Activated CD4-positive, CD25-positive, alpha-beta regulatory T cell treated with anti-CD3 and anti-CD28 coated beads, Interleukin-2, amount 50 U/mL, for 24 hours (primary cell): Measurements from ENCODE around the gene PARG.
"Not testable (repeated sequence)": the region's sequence is repeated elsewhere in the genome, so short reads cannot be mapped to it uniquely, and the experiment has no call there.

Source experiments
- ATAC-seq, 2 donors: fragments of 150-1000 bp; cut with Tn5 transposase; one replicate each; pipeline ENCODE4 v1.10.0; 2021; ENCODE audit warnings: mild to moderate bottlenecking in 1 of 2, moderate library complexity in 1 of 2

The PARG gene

GRCh38 chr10:49900406-49900805 is 41.4 kb downstream of the PARG start:
- ATAC-seq: not testable (repeated sequence)

DNA sequence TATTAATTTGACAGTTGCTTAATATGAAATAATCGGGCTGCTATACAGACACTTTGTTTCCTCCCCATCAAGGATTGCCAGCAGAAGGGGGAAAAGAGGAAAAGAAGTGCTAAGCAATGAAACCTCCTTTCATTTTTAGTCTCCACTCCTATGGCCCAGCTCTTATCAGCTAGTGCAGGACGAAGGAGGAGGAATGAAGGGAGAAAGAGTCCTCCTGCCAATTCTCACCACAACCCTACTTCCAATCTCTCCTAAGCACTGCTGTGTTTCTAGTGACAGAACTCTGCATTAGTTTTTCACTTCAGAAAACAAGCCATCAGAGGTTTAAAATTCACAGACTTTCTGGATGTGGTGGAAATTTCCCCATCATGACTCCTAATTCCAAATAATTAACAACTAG is 41.8 kb downstream of the PARG start:
- not testable (repeated sequence) for ATAC-seq

- ATAC-seq: not testable (repeated sequence)
These were observed 51.8 kb downstream of the PARG start for GRCh38 chr10:49890025-49890424.

- not testable (repeated sequence) for ATAC-seq
These were observed 57.0 kb downstream of the PARG start for GRCh38 chr10:49884739-49885331.

- ATAC-seq: not testable (repeated sequence)
These were observed 58.0 kb downstream of the PARG start for GRCh38 chr10:49883852-49884251.

- ATAC-seq: not testable (repeated sequence)
These were observed 59.5 kb downstream of the PARG start for GRCh38 chr10:49882327-49882726.

DNA sequence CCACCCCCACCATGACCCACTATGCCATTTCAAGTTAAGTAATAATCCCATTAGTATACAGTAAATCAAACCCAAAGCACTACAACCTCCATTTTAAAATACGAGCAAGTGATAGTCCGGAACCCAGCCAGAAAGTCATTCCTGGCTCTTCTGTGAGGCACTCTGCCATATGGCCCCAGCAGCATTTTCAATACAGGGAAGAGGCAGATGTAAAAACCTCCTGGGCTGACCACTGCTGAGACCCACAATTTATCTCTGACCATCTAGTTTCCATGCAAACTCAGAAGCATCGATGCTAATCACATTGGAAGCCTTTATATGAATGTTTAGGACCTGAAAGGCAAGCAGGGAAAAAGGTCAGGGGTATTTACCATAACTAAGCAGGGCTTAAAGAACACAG is 69.1 kb downstream of the PARG start:
- ATAC-seq: not testable (repeated sequence)

- not testable (repeated sequence) for ATAC-seq
These were observed 70.4 kb downstream of the PARG start for GRCh38 chr10:49871462-49871861.

DNA sequence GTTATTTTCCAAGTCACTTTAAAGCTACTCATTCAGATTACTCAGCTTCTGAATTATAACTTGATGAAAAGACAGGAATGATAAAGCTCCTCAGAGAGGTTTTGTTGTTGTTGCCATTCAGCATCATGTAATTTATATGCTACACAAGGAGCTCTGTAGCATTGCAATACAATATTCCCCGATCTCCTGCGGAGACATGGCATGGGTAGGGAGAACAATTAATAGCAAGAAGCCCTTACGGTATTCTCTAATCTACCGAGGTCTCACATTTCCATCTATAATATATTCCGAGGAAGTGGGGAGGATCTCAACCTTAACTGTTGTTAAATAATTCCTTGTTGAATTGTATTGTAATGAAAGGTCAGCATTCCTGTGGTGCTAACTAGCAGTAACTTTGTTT is 81.9 kb downstream of the PARG start:
- ATAC-seq: not testable (repeated sequence)

DNA sequence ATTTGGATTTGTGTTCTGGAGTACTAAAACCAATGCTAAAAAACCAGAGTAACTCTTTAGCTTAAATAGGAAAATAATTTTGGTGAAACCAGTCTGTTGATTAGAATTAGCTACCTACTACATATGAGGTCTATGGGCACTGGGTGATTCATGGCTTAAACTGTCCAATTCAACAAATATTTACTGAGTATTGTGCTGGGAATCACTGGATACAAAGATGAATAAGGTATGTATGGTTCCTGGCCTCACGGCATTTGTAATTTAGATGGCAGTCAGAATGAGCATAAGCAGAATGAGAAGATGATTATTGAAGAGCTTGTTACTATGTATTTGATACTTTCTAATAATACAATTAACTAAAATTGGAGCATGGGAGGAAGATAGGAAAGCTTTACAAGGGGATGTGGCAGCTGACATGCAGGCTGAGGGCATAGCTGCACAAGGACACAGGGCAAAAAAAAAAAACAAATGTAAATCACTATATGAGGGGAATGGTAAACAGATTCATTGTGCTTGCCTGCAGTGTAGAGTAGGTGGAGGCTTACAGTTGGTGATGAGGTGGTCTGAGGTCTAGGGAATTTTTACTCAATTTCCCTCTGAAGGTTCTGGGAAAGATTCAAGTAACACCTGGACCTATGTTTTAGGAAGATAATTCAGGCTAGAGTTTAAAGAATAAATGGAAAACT is 83.0 kb downstream of the PARG start:
- ATAC-seq: not testable (repeated sequence)

GRCh38 chr10:49849520-49849919 is 92.3 kb downstream of the PARG start:
- not testable (repeated sequence) for ATAC-seq

DNA sequence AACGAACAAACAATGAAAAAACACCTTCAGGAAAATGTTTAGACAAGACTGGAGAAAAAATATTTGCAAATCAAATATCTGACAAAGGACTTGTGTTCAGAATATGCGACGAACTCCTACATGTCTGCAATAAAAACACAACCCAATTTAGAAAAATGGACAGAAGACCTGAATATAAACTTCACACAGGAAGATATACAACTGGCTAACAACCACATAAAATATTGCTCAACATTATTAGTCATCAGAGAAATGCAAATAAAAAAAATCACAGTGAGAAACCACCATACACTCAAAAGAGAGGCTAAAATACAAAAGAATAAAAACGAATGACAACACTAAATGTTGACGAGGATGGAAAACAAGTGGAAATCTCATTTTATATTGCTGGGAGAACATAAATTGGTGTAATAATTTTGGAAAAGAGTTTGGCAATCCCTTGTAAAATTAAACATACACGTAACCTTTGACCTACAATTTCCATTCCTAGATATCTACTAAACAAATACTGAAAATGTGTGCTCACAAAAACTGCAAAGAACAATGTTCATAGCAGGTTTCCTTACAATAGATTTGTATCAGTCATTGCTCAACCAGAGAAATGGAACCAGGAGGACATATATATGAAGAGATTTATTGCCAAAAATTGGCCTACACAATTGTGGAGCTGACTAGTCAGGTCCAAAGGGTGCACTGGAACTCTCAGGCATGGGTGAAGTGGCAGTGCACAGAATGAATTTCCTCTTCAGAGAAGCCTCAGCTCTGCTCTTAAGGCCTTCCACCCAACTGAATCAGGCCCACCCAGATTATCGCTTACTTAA is 96.8 kb downstream of the PARG start:
- ATAC-seq: no peak

DNA sequence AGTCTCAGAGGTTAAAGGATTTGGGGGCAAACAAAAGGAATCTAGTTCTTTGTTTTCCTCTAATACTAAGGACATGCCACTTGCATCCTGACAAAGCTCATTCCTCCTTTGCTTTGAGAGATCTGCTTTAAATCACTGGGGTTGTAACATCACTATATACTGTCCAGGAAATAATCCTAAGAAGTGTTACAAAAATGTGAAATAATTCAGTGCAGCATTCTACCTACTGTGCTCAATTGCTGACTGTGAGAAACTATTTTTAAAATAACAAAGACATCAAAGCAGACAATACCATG is 99.5 kb downstream of the PARG start:
- ATAC-seq: not testable (repeated sequence)

DNA sequence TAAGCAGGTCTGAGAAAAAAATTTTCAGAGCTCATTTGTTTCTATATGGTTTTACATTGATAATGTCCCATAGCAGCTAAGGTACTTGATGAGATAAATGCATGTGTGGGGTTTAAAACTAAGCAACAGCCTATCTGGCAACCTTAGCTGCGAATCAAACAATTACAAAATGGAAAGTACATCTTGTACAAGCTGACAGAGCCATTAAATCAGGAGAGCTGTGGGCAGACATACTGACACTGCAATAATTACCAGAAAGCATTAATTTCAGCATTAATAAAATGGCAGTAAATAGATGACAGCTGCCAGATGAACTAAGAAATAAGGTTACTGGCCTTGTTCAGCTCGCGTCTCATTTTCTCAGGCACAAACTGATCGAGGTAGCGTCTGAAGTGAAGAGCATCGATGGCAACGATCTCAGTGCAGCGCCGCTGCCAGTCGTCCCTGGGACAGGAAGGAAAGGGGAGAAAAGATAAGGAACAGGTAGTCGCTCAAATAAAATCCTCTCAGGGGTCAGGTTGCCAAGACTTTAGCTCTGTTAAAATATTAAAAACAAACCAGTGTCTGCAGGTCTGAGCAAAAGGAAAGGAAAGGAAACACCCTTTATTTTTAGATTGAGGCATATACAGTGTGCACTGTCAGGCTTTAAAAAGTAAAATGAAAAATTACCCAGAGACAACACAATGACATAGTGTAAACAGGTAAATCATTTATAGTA is 100.1 kb downstream of the PARG start:
- no peak for ATAC-seq

DNA sequence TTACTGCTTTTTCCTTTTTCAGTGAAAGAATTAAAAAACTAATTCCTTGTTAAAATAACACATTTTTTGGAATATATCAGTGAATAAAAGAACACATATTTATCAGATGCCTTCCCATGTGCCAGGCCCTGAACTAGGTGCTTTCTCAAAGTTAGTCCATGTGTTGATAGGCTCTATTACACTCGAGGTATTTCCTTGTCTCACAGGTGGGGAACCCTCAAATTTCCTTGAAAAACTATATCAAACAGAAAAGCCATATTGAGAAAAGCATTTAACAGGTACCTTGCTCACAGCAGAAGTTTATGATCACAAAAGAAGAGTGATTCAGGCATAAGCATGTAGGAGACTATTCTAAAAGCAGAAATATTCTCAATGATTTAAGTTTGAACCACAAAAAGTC is 104.1 kb downstream of the PARG start:
- no peak for ATAC-seq

GRCh38 chr10:49837051-49837478 is 104.8 kb downstream of the PARG start:
- no peak for ATAC-seq

- no peak for ATAC-seq
These were observed 106.9 kb downstream of the PARG start for GRCh38 chr10:49834976-49835375.

- ATAC-seq: no peak
These were observed 107.6 kb downstream of the PARG start for GRCh38 chr10:49834201-49834600.

- ATAC-seq: no peak
These were observed 108.7 kb downstream of the PARG start for GRCh38 chr10:49833168-49833567.

GRCh38 chr10:49831352-49832035 is 110.3 kb downstream of the PARG start:
- ATAC-seq: no peak

DNA sequence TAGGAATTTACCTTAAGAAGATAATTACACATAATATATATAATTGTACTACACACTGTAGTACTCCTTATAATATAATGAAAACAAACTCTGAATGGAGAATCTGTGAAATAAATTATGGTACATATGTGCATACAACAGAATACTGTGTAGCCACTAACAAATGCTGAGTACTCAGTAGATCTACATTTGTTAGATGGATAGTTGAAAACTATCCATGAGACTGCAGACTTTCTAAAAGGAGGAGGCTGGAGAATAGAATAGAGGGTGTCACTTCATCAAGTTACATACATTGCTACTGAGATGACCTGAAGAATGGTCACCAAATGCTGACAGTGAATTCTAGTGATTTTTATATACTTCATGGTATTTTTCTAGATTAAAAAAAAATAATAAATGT is 111.0 kb downstream of the PARG start:
- ATAC-seq: no peak

DNA sequence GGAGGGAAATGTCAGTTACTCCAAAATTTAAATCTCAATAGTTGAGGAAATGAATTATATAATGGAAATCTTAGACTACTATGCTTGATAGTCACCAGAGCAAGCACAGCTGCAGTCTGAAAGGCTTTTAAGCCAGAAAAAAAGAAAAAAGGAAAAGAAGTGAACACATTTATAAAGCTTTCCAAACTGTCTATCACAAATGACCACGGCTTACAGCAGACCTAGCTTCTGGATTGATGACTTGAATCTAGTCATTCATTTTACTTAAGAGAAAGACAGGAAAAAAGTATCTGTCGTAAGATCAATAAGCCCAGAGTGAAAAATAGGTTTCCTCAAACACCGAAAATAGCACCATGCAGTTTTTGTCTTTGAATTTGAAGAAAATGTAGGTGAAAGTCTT is 111.8 kb downstream of the PARG start:
- no peak for ATAC-seq

- ATAC-seq: no peak
These were observed 114.5 kb downstream of the PARG start for GRCh38 chr10:49827297-49827696.
